T-helper 22 cell (primary cell): Measurements from ENCODE around the gene TECPR2.

Experiments used
- DNase-seq: peaks from one replicate; pipeline ENCODE4 v3.0.0-alpha.2; 2020; ENCODE audit warnings: low read depth

The TECPR2 gene

DNA sequence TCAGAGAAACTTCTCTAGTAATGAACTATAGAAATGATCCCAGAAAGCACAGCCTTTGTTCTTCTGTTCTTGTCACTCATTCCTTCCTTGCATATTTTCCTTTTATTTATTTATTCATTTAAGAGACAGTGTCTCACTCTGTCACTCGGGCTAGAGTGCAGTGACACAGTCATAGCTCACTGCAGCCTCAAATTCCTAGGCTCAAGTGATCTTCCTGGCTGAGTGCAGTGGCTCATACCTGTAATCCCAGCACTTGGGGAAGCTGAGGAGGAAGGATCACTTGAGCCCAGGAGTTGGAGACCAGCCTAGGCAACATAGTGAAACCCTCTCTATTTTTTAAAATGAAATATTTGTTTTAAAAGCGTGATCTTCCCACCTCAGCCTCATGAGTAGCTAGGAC, 11.5 kb downstream of the TECPR2 start:
- no peak for DNase-seq

DNA sequence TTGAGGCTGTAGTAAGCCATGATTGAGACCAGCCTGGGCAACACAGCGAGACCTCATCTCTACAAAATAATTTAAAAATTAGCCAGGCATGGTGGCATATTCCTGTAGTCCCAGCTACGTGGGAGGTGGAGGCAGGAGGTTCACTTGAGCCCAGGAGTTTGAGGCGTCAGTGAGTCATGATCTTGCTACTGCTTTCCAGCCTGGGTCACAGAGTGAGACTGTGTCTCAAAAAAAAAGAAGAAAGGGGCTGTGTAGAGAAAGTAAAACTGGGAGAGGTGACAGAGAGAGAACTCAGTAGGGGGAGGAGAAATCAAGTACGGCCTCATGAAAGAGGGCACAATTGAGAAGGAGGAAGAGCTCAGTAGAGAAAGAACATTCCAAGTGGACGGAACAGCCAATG, 12.4 kb downstream of the TECPR2 start:
- no peak for DNase-seq

DNA sequence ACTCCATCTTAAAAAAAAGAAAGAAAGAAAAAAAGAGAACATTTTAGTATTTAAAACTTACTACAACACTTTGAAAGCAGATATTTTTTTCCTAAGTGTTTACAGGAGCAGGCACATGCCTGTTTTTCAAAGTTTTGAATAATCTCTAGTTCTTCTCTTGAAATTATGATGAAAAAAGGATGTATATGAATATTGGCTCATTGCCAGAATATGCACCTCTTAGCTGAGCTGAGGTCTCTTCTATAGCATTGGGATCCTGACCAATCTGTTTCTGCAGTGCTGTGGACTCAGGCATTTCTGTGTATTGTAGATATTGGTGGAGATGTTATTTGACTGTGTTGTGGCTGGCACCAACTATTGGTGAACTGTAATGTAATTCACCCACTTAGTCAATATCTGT, 15.0 kb downstream of the TECPR2 start:
- DNase-seq: no peak

DNA sequence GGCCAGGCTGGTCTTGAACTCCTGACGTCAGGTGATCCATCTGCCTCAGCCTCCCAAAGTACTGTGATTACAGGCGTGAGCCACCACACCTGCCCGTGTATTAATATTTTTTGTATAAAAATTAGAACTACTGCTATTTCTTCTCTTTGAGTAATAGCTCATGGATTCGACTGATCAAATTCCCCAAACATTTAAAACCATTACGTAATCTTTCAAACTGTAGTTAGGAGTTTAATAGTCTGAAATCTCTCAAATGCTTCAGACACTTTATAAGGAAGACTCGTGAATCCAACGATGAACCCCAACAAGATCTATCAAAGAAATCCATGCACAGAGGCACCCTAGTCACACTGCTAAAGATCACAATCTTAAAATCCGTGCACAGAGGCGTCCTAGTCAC, 16.1 kb downstream of the TECPR2 start:
- no peak for DNase-seq

GRCh38 chr14:102387086-102387485, 24.3 kb downstream of the TECPR2 start:
- no peak for DNase-seq

- no peak for DNase-seq
Measured at GRCh38 chr14:102389246-102389645, 26.5 kb downstream of the TECPR2 start.

- no peak for DNase-seq
Measured at GRCh38 chr14:102390064-102390855, 27.5 kb downstream of the TECPR2 start.

DNA sequence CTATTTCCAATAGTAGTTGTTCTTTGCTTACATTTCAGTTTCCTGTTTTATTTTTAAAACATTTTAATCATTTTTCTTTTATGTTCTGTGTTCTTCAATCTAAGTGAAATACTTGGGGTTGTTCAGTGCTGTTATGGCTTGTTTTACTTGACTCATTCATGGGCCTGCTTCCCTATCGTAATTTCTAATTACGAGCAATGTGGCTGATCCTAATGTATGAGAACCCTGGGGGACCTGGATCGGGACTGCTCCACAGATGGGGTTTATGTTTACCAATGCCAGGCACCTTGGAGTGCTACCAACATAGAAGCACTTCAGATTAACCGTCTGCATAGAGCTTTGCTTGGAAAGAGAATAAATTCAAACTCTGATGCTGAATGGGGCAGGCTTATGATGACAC, 29.8 kb downstream of the TECPR2 start:
- DNase-seq: no peak

DNA sequence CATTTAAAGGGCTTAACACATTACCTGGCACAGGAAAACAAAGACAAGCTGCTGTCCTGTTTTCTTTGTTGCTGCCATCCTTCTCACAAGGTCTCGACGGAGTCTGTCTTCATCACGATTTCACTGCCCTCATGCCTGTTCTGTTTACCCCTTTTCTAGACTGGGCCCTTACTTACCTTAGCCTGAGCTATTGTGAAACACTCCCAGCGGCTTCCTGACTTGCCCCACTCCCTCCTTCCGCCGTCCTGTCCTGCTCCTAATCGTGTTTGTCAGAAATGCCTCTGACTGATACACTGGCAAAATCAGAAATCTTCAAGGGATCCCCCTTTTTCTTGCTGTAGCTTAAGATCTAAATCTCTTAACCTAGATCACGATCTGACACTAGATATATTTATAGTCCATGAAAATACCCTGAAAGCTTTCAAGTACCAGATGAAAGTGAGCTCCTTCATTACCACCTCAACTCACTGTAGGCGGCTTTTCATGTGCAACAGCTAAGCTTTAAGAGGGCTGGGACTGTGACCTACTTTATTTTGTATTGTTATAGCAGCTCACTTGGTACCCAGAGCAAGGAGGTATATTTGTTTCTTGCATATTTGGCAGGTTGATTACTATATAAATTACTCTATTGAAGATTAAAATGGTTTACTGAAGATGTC, 32.1 kb downstream of the TECPR2 start:
- no peak for DNase-seq

GRCh38 chr14:102396521-102396920, 33.8 kb downstream of the TECPR2 start:
- DNase-seq: no peak

DNA sequence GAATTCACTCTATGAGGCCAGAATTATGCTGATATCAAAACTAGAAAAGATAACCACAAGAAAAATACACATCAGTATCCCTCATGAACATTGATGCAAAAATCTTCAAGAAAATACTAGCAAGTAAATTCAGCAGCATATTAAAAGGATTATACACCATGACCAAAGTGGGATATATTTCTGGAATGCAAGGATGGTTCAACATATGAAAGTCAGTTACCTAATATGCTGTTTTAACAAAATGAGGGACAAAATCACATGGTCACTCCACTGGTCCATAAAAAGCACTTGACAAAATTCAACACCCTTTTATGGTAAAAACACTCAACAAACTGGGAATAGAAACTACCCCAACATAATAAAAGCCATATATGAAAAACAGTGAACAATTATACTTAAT, 40.3 kb downstream of the TECPR2 start:
- DNase-seq: no peak

- no peak for DNase-seq
Measured at GRCh38 chr14:102407258-102407657, 44.5 kb downstream of the TECPR2 start.

DNA sequence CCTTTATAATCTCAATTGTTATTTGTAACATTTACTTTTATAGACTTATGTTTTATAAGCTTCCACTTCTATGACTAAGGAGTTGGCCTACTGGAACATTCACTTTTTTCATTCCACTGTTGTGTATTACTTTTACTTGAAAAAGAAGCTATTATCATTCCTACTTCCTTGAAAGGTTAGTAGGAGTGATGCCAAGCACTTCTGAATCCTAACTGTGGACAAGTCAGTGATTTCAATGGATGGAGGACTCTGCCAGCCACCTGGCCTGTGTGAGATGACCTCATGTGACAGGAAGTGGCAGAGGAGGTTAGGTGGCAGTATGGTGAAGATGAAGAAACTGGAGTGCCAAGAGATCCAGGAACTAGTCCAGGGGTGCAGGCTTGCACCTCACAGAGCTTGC, 46.0 kb downstream of the TECPR2 start:
- no peak for DNase-seq

GRCh38 chr14:102415671-102416070, 52.9 kb downstream of the TECPR2 start:
- no peak for DNase-seq

- DNase-seq: no peak
Measured at GRCh38 chr14:102417001-102417431, 54.3 kb downstream of the TECPR2 start.

GRCh38 chr14:102417646-102418045, 54.9 kb downstream of the TECPR2 start:
- DNase-seq: no peak

DNA sequence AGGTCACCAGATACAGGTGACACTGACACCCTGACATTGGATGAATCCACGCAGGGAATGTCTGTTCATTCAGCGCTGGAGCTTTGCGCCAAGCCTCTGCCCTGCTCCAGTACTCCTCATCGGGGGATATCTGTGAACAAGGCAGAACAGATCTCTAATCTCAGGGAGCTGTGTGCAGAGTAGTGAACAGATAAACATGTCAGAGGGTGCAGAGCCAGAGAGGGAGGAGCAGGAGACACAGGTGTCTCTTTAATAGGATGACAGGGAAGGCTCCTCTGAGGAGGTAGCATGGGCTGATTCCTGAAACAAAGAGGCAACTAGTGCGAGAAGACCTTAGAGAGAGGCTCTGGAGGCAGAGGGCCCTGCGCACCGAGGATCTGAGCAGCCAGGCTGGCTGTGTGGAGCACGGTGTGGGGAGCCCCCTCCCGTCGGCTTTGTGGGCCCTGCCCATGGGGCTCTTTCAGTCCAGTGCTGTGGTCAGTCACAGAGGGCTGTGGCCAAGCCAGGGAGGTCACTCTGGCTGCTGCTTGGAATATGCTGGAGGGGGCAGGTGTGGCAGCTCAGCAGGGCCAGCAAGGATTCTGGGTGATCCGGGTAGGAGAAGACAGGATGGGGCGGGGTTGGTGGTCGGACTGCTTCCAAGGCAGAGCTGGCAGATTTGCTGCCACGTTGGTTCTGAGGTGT, 55.6 kb downstream of the TECPR2 start:
- DNase-seq: no peak

GRCh38 chr14:102418853-102419240, 56.1 kb downstream of the TECPR2 start:
- no peak for DNase-seq

DNA sequence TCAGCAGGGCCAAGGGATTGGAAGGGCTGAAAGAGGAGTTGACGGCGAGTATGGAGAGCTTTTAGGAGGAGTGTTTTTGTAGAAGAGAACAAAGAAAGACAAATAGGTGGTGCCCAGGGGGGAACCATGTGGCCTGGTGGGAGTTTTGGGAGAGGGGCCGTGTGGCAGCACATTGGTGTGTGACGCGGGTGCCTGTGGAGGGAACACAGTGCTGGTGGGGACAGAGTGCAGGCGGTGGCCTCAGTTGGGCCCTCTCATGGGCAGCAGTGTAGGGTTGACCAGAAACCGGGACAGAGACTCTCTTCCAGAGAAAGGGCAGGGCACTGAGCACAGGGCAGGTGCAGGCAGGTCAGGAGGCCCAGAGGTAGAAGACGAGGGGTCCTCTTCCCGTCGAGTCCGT, 56.5 kb downstream of the TECPR2 start:
- DNase-seq: no peak

DNA sequence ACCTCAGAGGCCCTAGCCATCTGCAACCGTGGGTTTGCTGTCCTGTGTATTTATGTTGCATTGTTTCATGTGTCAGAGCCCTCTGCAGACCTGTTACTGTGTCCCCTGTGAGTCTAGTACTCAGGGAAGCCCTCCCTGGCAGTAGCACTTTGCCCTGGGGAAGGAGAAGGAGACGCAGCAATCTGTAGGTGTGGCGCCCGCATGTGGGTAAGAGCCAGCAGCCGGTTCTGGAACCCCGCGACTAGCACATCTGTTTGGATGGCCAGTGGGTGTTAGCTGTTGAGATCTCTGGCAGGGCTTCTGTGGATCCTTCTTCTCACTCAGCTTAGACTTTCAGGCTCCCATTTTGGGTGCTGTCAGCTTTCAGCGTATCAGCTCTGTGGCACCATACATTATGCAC, 57.0 kb downstream of the TECPR2 start:
- DNase-seq: no peak

DNA sequence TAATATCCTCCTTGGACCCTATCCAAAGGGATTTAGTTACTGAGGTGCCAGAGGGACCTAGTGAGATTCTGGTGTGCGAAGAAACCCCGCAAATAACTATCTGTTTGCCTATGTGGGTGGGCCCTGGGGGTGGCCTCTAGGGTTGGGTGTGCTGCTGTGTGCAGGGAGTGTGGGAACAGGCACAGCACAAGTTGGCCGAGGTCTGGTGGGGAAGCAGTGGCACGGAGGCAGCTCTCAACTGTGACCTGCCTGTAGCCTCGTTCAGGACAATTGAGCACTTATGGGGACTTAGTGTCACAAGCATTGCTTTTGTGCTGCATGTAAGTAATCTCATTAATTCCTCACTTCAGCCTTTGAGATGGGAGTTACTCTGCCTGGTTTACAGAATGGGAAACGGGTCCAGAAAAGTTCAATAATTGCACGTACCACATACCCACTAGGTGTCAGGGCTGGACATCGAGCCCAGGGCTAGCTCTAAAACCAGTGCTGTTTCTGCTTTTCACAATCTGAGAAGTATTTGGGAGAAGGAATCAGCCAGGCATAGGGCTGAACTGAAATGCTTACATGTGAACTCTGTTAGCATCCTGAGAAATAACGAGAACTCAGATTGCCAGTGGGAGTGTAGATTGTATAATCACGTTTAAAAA, 58.8 kb downstream of the TECPR2 start:
- DNase-seq: no peak

GRCh38 chr14:102424520-102424919, 61.8 kb downstream of the TECPR2 start:
- no peak for DNase-seq

DNA sequence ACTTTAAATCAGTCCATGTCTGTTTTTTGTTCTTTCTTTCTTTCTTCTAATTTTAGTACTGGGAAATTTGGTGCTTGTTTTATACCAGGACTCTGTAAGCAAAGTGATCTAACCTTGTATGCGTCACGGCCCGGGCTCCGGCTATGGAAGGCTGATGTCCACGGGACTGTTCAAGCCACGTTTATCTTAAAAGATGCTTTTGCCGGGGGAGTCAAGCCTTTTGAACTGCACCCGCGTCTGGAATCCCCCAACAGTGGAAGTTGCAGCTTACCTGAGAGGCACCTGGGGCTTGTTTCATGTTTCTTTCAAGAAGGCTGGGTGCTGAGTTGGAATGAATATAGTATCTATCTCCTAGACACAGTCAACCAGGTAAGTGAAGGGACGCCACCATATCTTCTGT, 62.2 kb downstream of the TECPR2 start:
- DNase-seq: no peak
